Measurements from ENCODE around the gene PIK3C3. TPM values are rescaled to one million over a fixed set of nuclear protein-coding genes. Genes with fewer than 3 reads are reported as not detected.

The PIK3C3 gene
- total RNA-seq, 1 experiment from 2014 or later, result 50.5 TPM

- BruUV-seq (replicated peaks), result no TSS peak
Measured at GRCh38 chr18:41959045-41959444, 4.0 kb downstream of the PIK3C3 start.

DNA sequence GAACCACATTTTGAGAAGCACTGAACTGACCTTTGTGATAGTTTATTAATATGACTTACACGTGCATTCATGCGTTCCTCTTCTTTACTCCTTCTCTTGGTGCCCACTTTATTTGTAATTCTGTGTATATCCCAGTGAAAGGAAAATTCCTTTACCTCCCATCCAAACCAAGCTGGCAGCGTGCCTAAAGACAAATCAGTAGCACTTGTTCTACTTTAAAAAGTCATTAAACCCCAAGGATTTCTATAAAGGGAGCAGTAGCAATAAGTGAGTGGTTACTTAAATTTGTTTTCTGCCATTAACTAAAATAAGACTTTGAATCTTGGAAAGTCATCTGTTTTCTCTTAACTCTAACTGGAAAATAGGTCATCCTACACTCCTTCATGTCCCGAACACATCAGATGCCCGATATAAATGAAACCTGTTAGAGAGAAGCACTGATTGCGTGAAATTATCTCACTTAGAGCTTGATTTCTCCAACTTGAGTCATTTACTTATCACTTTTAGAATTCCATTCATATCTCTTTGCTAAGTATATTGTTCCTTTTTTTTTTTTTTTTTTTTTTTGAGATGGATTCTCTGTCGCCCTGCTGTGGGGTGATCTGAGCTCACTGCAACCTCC lies 10.7 kb downstream of the PIK3C3 start:
- no peak overlapping the region for H3K4me3 Mint-ChIP-seq (ENCODE audit: unreplicated experiment)
- no peak overlapping the region for H3K27ac Mint-ChIP-seq (ENCODE audit: low read depth, unreplicated experiment)
- no peaks in the 10 kb centered on the region for H3K9me3 Mint-ChIP-seq (ENCODE audit: unreplicated experiment)
- CTCF ChIA-PET, result interaction anchor here (1.1 kb wide), 1 partner anchor 13 kb away, joined by 3 read pairs; no protein-coding TSS in a partner anchor
- no TSS peak for BruUV-seq (replicated peaks)
- DNase-seq (ENCODE audit: unreplicated experiment), result no peak
- no peaks in the 10 kb centered on the region for H3K27me3 Mint-ChIP-seq (ENCODE audit: insufficient read depth, unreplicated experiment)
- POLR2A ChIA-PET, result interaction anchor here (1.2 kb wide), 1 partner anchor 11 kb away, joined by 3 read pairs; the partner anchor contains the start of gene PIK3C3
- intact Hi-C loops (cut with micrococcal nuclease), result no loop called here
- peaks cover 55% of the 10 kb centered on the region for H3K36me3 Mint-ChIP-seq (ENCODE audit: insufficient read depth, unreplicated experiment)
- TF ChIP-seq, protein P1, sequence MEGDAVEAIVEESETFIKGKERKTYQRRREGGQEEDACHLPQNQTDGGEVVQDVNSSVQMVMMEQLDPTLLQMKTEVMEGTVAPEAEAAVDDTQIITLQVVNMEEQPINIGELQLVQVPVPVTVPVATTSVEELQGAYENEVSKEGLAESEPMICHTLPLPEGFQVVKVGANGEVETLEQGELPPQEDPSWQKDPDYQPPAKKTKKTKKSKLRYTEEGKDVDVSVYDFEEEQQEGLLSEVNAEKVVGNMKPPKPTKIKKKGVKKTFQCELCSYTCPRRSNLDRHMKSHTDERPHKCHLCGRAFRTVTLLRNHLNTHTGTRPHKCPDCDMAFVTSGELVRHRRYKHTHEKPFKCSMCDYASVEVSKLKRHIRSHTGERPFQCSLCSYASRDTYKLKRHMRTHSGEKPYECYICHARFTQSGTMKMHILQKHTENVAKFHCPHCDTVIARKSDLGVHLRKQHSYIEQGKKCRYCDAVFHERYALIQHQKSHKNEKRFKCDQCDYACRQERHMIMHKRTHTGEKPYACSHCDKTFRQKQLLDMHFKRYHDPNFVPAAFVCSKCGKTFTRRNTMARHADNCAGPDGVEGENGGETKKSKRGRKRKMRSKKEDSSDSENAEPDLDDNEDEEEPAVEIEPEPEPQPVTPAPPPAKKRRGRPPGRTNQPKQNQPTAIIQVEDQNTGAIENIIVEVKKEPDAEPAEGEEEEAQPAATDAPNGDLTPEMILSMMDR (IDR thresholded peaks at IDR 0.05; ENCODE audit: unreplicated experiment), result no peak
- H3K4me1 Mint-ChIP-seq (ENCODE audit: insufficient read depth, unreplicated experiment), result no peaks in the 10 kb centered on the region

More at GRCh38 chr18:41959045-41959444, 4.0 kb downstream of the PIK3C3 start:
- peaks cover 50% of the 10 kb centered on the region for H3K36me3 Mint-ChIP-seq (ENCODE audit: insufficient read depth, unreplicated experiment)
- TF ChIP-seq, protein P1 (IDR thresholded peaks at IDR 0.05; ENCODE audit: unreplicated experiment), result no peak
- peaks cover 21% of the 10 kb centered on the region for H3K4me1 Mint-ChIP-seq (ENCODE audit: insufficient read depth, unreplicated experiment)
- CTCF ChIA-PET, result no interaction called here
- no peaks in the 10 kb centered on the region for H3K27me3 Mint-ChIP-seq (ENCODE audit: insufficient read depth, unreplicated experiment)
- H3K4me3 Mint-ChIP-seq (ENCODE audit: unreplicated experiment), result no peak overlapping the region
- no peak for DNase-seq (ENCODE audit: unreplicated experiment)
- POLR2A ChIA-PET, result interaction anchor here (0.9 kb wide), 1 partner anchor 13 kb away, joined by 4 read pairs; no protein-coding TSS in a partner anchor
- no peaks in the 10 kb centered on the region for H3K9me3 Mint-ChIP-seq (ENCODE audit: unreplicated experiment)
- intact Hi-C loops (cut with micrococcal nuclease), result no loop called here
- no peak overlapping the region for H3K27ac Mint-ChIP-seq (ENCODE audit: low read depth, unreplicated experiment)

DNA sequence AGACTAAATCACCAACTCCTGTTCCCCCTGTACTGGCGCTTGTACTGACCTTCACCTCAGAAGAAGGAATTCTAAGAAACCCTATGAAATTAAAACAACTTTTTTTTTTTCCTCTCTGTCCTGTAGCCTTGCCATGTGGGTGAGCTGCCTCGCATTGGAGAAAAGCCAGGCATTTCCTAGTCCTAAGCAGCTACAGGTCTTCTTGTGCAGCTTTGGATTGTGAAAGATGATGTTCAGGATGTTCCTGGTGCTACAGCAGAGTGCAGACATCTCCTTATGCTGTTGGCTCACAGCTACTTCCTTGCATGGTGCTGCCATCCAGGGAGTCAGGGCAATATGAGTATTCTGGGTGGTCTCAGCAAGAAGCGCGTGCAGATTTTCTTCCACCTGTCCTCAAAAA lies 11.9 kb downstream of the PIK3C3 start:
- ChIA-PET CTCF (no interaction called here), POLR2A (interaction anchor here (1.2 kb wide), 1 partner anchor 12 kb away, joined by 3 read pairs; the partner anchor contains the start of gene PIK3C3)
- H3K9me3 Mint-ChIP-seq (ENCODE audit: unreplicated experiment), result no peaks in the 10 kb centered on the region
- TF ChIP-seq, protein P1 (IDR thresholded peaks at IDR 0.05; ENCODE audit: unreplicated experiment), result no peak
- no peak overlapping the region for H3K27ac Mint-ChIP-seq (ENCODE audit: low read depth, unreplicated experiment)
- no peak for DNase-seq (ENCODE audit: unreplicated experiment)
- no peak overlapping the region for H3K4me3 Mint-ChIP-seq (ENCODE audit: unreplicated experiment)
- peaks cover 53% of the 10 kb centered on the region for H3K36me3 Mint-ChIP-seq (ENCODE audit: insufficient read depth, unreplicated experiment)
- H3K4me1 Mint-ChIP-seq (ENCODE audit: insufficient read depth, unreplicated experiment), result no peaks in the 10 kb centered on the region
- intact Hi-C loops (cut with micrococcal nuclease), result no loop called here
- H3K27me3 Mint-ChIP-seq (ENCODE audit: insufficient read depth, unreplicated experiment), result no peaks in the 10 kb centered on the region
- BruUV-seq (replicated peaks), result no TSS peak

GRCh38 chr18:41967680-41968079 lies 12.6 kb downstream of the PIK3C3 start:
- TF ChIP-seq, protein P1 (IDR thresholded peaks at IDR 0.05; ENCODE audit: unreplicated experiment), result no peak
- Mint-ChIP-seq H3K27ac (ENCODE audit: low read depth, unreplicated experiment) (no peak overlapping the region), H3K27me3 (ENCODE audit: insufficient read depth, unreplicated experiment) (no peaks in the 10 kb centered on the region), H3K9me3 (ENCODE audit: unreplicated experiment) (no peaks in the 10 kb centered on the region), H3K36me3 (ENCODE audit: insufficient read depth, unreplicated experiment) (peaks cover 51% of the 10 kb centered on the region), H3K4me3 (ENCODE audit: unreplicated experiment) (no peak overlapping the region), H3K4me1 (ENCODE audit: insufficient read depth, unreplicated experiment) (no peaks in the 10 kb centered on the region)
- intact Hi-C loops (cut with micrococcal nuclease), result no loop called here
- ChIA-PET POLR2A (interaction anchor here (2.5 kb wide), 1 partner anchor 13 kb away, joined by 7 read pairs; the partner anchor contains the start of gene PIK3C3), CTCF (no interaction called here)
- no TSS peak for BruUV-seq (replicated peaks)
- DNase-seq (ENCODE audit: unreplicated experiment), result no peak
